GM12892 (cell line): ENCODE results near the gene MYO16.

Source experiments
- POLR2A ChIP-seq: IDR thresholded peaks from 2 replicates; pipeline ENCODE4 v1.6.1; 2011; ENCODE audit warnings: low read depth, low read length, control low read depth
- POLR2AphosphoS5 ChIP-seq: IDR thresholded peaks from 2 replicates; pipeline ENCODE4 v1.6.1; 2011; ENCODE audit warnings: low read depth, low read length, control low read depth
- TAF1 ChIP-seq: IDR thresholded peaks from 2 replicates; pipeline ENCODE4 v1.6.1; 2011; ENCODE audit warnings: low read depth, mild to moderate bottlenecking, control low read depth, low read length, borderline replicate concordance

GRCh38 chr13:108915095-108915633, 285.8 kb downstream of the MYO16 start:
- no peak for TF ChIP-seq POLR2A
- TF ChIP-seq TAF1, result no peak
- no peak for TF ChIP-seq POLR2AphosphoS5
